Type B pancreatic cell (in vitro differentiated cells): Measurements from ENCODE around the gene COL13A1. TPM values are rescaled to one million over a fixed set of nuclear protein-coding genes. Genes with fewer than 3 reads are reported as not detected.

ENCODE experiments used
- DNase-seq: peaks from one replicate; pipeline ENCODE4 v3.0.0; 2021; ENCODE audit warnings: mixed read lengths; ENCODE audit not compliant: unreplicated experiment; ENCODE audit errors: extremely low spot score
- H3K27ac Mint-ChIP-seq: 2 replicates; pipeline ENCODE4 v1.8.0; 2021; ENCODE audit warnings: mild to moderate bottlenecking, mixed read lengths
- H3K27me3 Mint-ChIP-seq: 2 replicates; pipeline ENCODE4 v1.8.0; 2021; ENCODE audit warnings: mixed read lengths
- H3K36me3 Mint-ChIP-seq: 2 replicates; pipeline ENCODE4 v1.8.0; 2021; ENCODE audit warnings: mixed read lengths
- H3K4me1 Mint-ChIP-seq: one replicate; pipeline ENCODE4 v1.8.0; 2021; ENCODE audit warnings: mixed read lengths; ENCODE audit not compliant: unreplicated experiment
- H3K4me3 Mint-ChIP-seq: 2 replicates; pipeline ENCODE4 v1.8.0; 2021; ENCODE audit warnings: mild to moderate bottlenecking, mixed read lengths
- H3K9me3 Mint-ChIP-seq: 2 replicates; pipeline ENCODE4 v1.8.0; 2021; ENCODE audit warnings: mixed read lengths
- total RNA-seq: library from RNA; stranded (reverse); gene quantifications from 2 replicates; pipeline ENCODE4 v1.2.1, GENCODE V29; 2021; ENCODE audit warnings: low replicate concordance
- TF ChIP-seq, protein P1 (sequence below): fragments of 200-600 bp; sonication (generic); conservative IDR thresholded peaks from 2 replicates; pipeline ENCODE4 v1.5.0; 2021; ENCODE audit warnings: antibody characterized with exemption, mild to moderate bottlenecking

The COL13A1 gene
- total RNA-seq, 1 donor from 2014 or later, result 18.6 TPM

- TF ChIP-seq, protein P1, sequence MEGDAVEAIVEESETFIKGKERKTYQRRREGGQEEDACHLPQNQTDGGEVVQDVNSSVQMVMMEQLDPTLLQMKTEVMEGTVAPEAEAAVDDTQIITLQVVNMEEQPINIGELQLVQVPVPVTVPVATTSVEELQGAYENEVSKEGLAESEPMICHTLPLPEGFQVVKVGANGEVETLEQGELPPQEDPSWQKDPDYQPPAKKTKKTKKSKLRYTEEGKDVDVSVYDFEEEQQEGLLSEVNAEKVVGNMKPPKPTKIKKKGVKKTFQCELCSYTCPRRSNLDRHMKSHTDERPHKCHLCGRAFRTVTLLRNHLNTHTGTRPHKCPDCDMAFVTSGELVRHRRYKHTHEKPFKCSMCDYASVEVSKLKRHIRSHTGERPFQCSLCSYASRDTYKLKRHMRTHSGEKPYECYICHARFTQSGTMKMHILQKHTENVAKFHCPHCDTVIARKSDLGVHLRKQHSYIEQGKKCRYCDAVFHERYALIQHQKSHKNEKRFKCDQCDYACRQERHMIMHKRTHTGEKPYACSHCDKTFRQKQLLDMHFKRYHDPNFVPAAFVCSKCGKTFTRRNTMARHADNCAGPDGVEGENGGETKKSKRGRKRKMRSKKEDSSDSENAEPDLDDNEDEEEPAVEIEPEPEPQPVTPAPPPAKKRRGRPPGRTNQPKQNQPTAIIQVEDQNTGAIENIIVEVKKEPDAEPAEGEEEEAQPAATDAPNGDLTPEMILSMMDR, result no peak
- no peaks in the 10 kb centered on the region for H3K36me3 Mint-ChIP-seq
- peaks cover 17% of the 10 kb centered on the region for H3K4me1 Mint-ChIP-seq
- DNase-seq, result peak; percentile 51
- no peak overlapping the region for H3K4me3 Mint-ChIP-seq
- H3K27me3 Mint-ChIP-seq, result peaks cover 23% of the 10 kb centered on the region
- no peak overlapping the region for H3K27ac Mint-ChIP-seq
- H3K9me3 Mint-ChIP-seq, result no peaks in the 10 kb centered on the region
These were observed 164.4 kb downstream of the COL13A1 start for GRCh38 chr10:69965919-69966662.

DNA sequence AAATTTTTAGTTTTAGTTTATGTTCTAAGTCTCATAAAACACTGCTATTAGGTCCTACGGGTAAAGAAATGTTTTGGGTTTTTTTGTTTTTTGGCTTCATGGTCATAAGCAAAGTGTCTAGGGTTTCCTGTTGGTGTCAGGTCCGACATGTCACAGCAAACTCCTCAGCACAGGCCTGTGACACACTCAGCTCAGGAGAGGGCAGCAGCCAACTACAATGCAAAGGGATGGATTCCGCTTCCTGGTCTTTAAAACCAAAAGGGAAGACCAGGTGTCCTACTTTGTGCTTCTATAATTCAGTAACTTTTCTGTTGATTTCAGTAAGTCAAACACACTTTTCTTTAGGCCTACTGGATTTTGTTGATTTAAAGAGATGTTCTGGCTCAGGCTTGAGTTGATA lies 167.1 kb downstream of the COL13A1 start:
- no peaks in the 10 kb centered on the region for H3K9me3 Mint-ChIP-seq
- no peak overlapping the region for H3K27ac Mint-ChIP-seq
- H3K27me3 Mint-ChIP-seq, result peaks cover 18% of the 10 kb centered on the region
- no peaks in the 10 kb centered on the region for H3K36me3 Mint-ChIP-seq
- no peak overlapping the region for H3K4me3 Mint-ChIP-seq
- DNase-seq, result peak; percentile 42
- H3K4me1 Mint-ChIP-seq, result peaks cover 29% of the 10 kb centered on the region
- TF ChIP-seq, protein P1, result peak; percentile 36

- TF ChIP-seq, protein P1, result no peak
- H3K4me3 Mint-ChIP-seq, result no peak overlapping the region
- peaks cover 15% of the 10 kb centered on the region for H3K27me3 Mint-ChIP-seq
- H3K27ac Mint-ChIP-seq, result no peak overlapping the region
- no peaks in the 10 kb centered on the region for H3K9me3 Mint-ChIP-seq
- H3K36me3 Mint-ChIP-seq, result no peaks in the 10 kb centered on the region
- DNase-seq, result peak; percentile 56
- H3K4me1 Mint-ChIP-seq, result peaks cover 40% of the 10 kb centered on the region
These were observed 168.3 kb downstream of the COL13A1 start for GRCh38 chr10:69969977-69970376.

- TF ChIP-seq, protein P1, result no peak
- Mint-ChIP-seq H3K4me3 (no peak overlapping the region), H3K27ac (no peak overlapping the region), H3K9me3 (peaks cover 5% of the 10 kb centered on the region), H3K4me1 (peaks cover 39% of the 10 kb centered on the region), H3K27me3 (peaks cover 7% of the 10 kb centered on the region), H3K36me3 (no peaks in the 10 kb centered on the region)
- DNase-seq, result no peak
These were observed 171.3 kb downstream of the COL13A1 start for GRCh38 chr10:69972981-69973397.

GRCh38 chr10:69973678-69974077 lies 172.0 kb downstream of the COL13A1 start:
- H3K9me3 Mint-ChIP-seq, result peaks cover 5% of the 10 kb centered on the region
- peaks cover 36% of the 10 kb centered on the region for H3K4me1 Mint-ChIP-seq
- no peaks in the 10 kb centered on the region for H3K36me3 Mint-ChIP-seq
- TF ChIP-seq, protein P1, result no peak
- H3K4me3 Mint-ChIP-seq, result peak overlapping the region; percentile 14
- no peak for DNase-seq
- peak overlapping the region; percentile 31 for H3K27ac Mint-ChIP-seq
- H3K27me3 Mint-ChIP-seq, result peaks cover 1% of the 10 kb centered on the region
